Muscle layer of colon (tissue), 2 donors: ENCODE measurements around the gene SRXN1.

Experiments
- H3K27ac ChIP-seq: one replicate; pipeline ENCODE4 v1.7.0; 2013; ENCODE audit warnings: low read depth, mild to moderate bottlenecking, low read length, moderate library complexity
- H3K27me3 ChIP-seq, 2 donors: one replicate each; pipeline ENCODE4 v1.7.0; 2013; ENCODE audit warnings: low read length in 2 of 2, mild to moderate bottlenecking in 2 of 2; ENCODE audit not compliant: insufficient read depth in 2 of 2, control insufficient read depth in 1 of 2
- H3K36me3 ChIP-seq: one replicate; pipeline ENCODE4 v1.7.0; 2013; ENCODE audit warnings: mild to moderate bottlenecking, low read length; ENCODE audit not compliant: insufficient read depth
- H3K4me1 ChIP-seq: one replicate; pipeline ENCODE4 v1.7.0; 2013; ENCODE audit warnings: mild to moderate bottlenecking, low read length; ENCODE audit not compliant: insufficient read depth
- H3K4me3 ChIP-seq, 2 donors: one replicate each; pipeline ENCODE4 v1.7.0; 2013; ENCODE audit warnings: low read length in 2 of 2, low read depth in 1 of 2, mild to moderate bottlenecking in 1 of 2, moderate library complexity in 1 of 2
- H3K9ac ChIP-seq: one replicate; pipeline ENCODE4 v1.7.0; 2013; ENCODE audit warnings: low read length
- H3K9me3 ChIP-seq: one replicate; pipeline ENCODE4 v1.7.0; 2013; ENCODE audit warnings: mild to moderate bottlenecking, low read length
- donor health status: abdominal sarcoma.
- donor health status: Adenocarcinoma of cecum.

Gene SRXN1

GRCh38 chr20:652615-653109, 338 bp downstream of the SRXN1 start:
- peak overlapping the region; percentile 69 to 81 for H3K4me3 ChIP-seq
- peak overlapping the region; percentile 76 for H3K9ac ChIP-seq
- peaks cover 20% of the 10 kb centered on the region for H3K4me1 ChIP-seq
- no peaks in the 10 kb centered on the region for H3K27me3 ChIP-seq
- H3K36me3 ChIP-seq: peaks cover 20% of the 10 kb centered on the region
- H3K9me3 ChIP-seq: no peaks in the 10 kb centered on the region
- peak overlapping the region; percentile 73 for H3K27ac ChIP-seq

- Histone ChIP-seq H3K27me3 (no peaks in the 10 kb centered on the region), H3K4me1 (peaks cover 20% of the 10 kb centered on the region), H3K4me3 (peak overlapping the region; percentile 69 to 81), H3K27ac (peak overlapping the region; percentile 49), H3K9ac (peak overlapping the region; percentile 76), H3K36me3 (peaks cover 27% of the 10 kb centered on the region), H3K9me3 (no peaks in the 10 kb centered on the region)
These were observed 1.0 kb downstream of the SRXN1 start for GRCh38 chr20:651713-652614.

GRCh38 chr20:650954-651353, 2.0 kb downstream of the SRXN1 start:
- Histone ChIP-seq H3K27ac (no peak overlapping the region), H3K36me3 (peaks cover 29% of the 10 kb centered on the region), H3K9ac (no peak overlapping the region), H3K9me3 (no peaks in the 10 kb centered on the region), H3K4me1 (peaks cover 20% of the 10 kb centered on the region), H3K4me3 (no peak overlapping the region), H3K27me3 (no peaks in the 10 kb centered on the region)

GRCh38 chr20:650281-650680, 2.7 kb downstream of the SRXN1 start:
- no peak overlapping the region for H3K27ac ChIP-seq
- no peak overlapping the region for H3K4me3 ChIP-seq
- peaks cover 24% of the 10 kb centered on the region for H3K4me1 ChIP-seq
- no peaks in the 10 kb centered on the region for H3K9me3 ChIP-seq
- no peak overlapping the region for H3K9ac ChIP-seq
- no peaks in the 10 kb centered on the region for H3K27me3 ChIP-seq
- H3K36me3 ChIP-seq: peaks cover 29% of the 10 kb centered on the region

GRCh38 chr20:647479-648019, 5.5 kb downstream of the SRXN1 start:
- Histone ChIP-seq H3K4me1 (peaks cover 15% of the 10 kb centered on the region), H3K27ac (no peak overlapping the region), H3K36me3 (peaks cover 29% of the 10 kb centered on the region), H3K9me3 (no peaks in the 10 kb centered on the region), H3K9ac (no peak overlapping the region), H3K4me3 (no peak overlapping the region), H3K27me3 (peaks cover 0 to 11% of the 10 kb centered on the region in 2 donors)

- H3K9me3 ChIP-seq: no peaks in the 10 kb centered on the region
- no peak overlapping the region for H3K4me3 ChIP-seq
- no peak overlapping the region for H3K27ac ChIP-seq
- no peak overlapping the region for H3K9ac ChIP-seq
- H3K4me1 ChIP-seq: peaks cover 8% of the 10 kb centered on the region
- peaks cover 0 to 13% of the 10 kb centered on the region in 2 donors for H3K27me3 ChIP-seq
- peaks cover 29% of the 10 kb centered on the region for H3K36me3 ChIP-seq
These were observed 6.1 kb downstream of the SRXN1 start for GRCh38 chr20:646868-647233.

GRCh38 chr20:646107-646867, 6.7 kb downstream of the SRXN1 start:
- Histone ChIP-seq H3K27ac (no peak overlapping the region), H3K9ac (no peak overlapping the region), H3K4me1 (peaks cover 5% of the 10 kb centered on the region), H3K27me3 (peaks cover 0 to 13% of the 10 kb centered on the region in 2 donors), H3K9me3 (no peaks in the 10 kb centered on the region), H3K36me3 (peaks cover 29% of the 10 kb centered on the region), H3K4me3 (no peak overlapping the region)

GRCh38 chr20:645318-646106, 7.5 kb downstream of the SRXN1 start:
- Histone ChIP-seq H3K9ac (no peak overlapping the region), H3K4me3 (no peak overlapping the region), H3K9me3 (no peaks in the 10 kb centered on the region), H3K36me3 (peaks cover 29% of the 10 kb centered on the region), H3K27me3 (peaks cover 0 to 13% of the 10 kb centered on the region in 2 donors), H3K4me1 (peaks cover 5% of the 10 kb centered on the region), H3K27ac (no peak overlapping the region)

GRCh38 chr20:644692-645317, 8.2 kb downstream of the SRXN1 start:
- peaks cover 5% of the 10 kb centered on the region for H3K4me1 ChIP-seq
- H3K9me3 ChIP-seq: no peaks in the 10 kb centered on the region
- no peak overlapping the region for H3K9ac ChIP-seq
- peaks cover 26% of the 10 kb centered on the region for H3K36me3 ChIP-seq
- H3K27me3 ChIP-seq: peaks cover 0 to 13% of the 10 kb centered on the region in 2 donors
- H3K4me3 ChIP-seq: no peak overlapping the region
- no peak overlapping the region for H3K27ac ChIP-seq

- H3K4me1 ChIP-seq: peaks cover 5% of the 10 kb centered on the region
- H3K4me3 ChIP-seq: peak overlapping the region in 1 of 2 donors; percentile 27
- H3K27ac ChIP-seq: peak overlapping the region; percentile 12
- H3K9me3 ChIP-seq: no peaks in the 10 kb centered on the region
- H3K36me3 ChIP-seq: peaks cover 8% of the 10 kb centered on the region
- H3K27me3 ChIP-seq: peaks cover 0 to 13% of the 10 kb centered on the region in 2 donors
- no peak overlapping the region for H3K9ac ChIP-seq
These were observed 10.4 kb downstream of the SRXN1 start for GRCh38 chr20:642398-643174.
